GM19372 (cell line): ENCODE measurements around the gene LAD1.

Experiments
- ATAC-seq: cut with Tn5 transposase; IDR thresholded peaks from one replicate; pipeline ENCODE4 v1.9.1; 2021; ENCODE audit warnings: mild to moderate bottlenecking, low read depth, moderate library complexity; ENCODE audit not compliant: unreplicated experiment

Gene LAD1

GRCh38 chr1:201331166-201331565 lies 68.0 kb downstream of the LAD1 start:
- ATAC-seq = no peak
